Kidney tubule cell (primary cell): ENCODE results near the gene GALNT1.
A peak's percentile ranks its signal among the peaks of the same experiment; 100 is the strongest.
"Not testable (repeated sequence)": the region's sequence is repeated elsewhere in the genome, so short reads cannot be mapped to it uniquely, and the experiment has no call there.

Experiments
- DNase-seq: peaks from one replicate; pipeline ENCODE4 v3.0.0-alpha.2; 2018; ENCODE audit warnings: low spot score

The GALNT1 gene

GRCh38 chr18:35581546-35581897 lies at the start of gene GALNT1:
Gene GALNT1, plus strand, starts transcription at chr18:35581740. Its CDS starts 72,923 bp downstream, at chr18:35654663.
- DNase-seq: peak; percentile 30

- no peak for DNase-seq
Measured at GRCh38 chr18:35533916-35534405, 47.6 kb upstream of the GALNT1 start.

DNA sequence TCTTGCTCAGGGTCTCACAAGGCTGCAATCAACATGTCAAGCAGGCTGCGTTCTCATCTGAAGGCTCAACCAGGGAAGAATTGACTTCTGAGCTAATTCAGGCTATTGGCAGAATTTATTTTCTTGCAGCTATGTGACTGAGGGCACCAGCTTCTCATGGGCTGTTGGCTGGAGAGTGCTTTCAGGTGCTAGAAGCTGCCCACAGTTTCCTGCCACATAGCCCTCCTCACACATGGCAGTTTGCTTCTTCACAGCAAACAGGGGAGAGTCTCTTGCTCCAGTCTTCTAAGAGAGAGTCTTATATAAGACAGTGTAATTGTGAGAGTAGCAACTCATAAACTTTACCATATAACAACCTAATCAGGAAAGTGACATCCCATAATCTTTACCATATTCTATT lies 46.2 kb upstream of the GALNT1 start:
- no peak for DNase-seq

- DNase-seq: no peak
Measured at GRCh38 chr18:35542356-35542755, 39.2 kb upstream of the GALNT1 start.

DNA sequence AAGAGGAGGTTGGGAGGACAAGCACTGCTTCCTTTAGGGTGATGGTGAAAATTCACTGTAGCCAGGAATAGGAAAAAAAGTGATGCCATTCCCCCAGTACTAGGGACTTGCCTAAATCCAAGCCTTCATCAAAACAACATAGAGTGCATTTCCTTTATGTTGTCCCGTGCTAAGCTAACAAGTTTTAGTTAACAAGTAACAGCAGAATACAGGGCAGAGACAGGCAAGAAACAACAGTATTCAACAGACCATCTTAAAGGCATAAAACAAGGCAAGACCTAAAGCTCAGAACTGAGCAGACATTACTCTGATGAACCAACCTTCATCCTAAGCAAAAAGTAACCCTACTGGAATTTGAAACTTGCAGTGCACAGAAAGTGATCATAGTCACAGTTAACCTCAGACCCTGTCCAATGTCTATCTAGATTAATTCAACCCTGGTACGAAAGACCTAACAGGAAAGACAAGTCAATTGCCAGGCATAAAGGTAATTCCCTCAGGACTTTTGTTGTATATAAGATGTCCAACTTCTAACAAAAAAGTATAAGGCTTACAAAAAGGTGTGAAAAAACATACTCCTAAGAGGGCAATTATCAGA lies 34.4 kb upstream of the GALNT1 start:
- DNase-seq: peak; percentile 36

DNA sequence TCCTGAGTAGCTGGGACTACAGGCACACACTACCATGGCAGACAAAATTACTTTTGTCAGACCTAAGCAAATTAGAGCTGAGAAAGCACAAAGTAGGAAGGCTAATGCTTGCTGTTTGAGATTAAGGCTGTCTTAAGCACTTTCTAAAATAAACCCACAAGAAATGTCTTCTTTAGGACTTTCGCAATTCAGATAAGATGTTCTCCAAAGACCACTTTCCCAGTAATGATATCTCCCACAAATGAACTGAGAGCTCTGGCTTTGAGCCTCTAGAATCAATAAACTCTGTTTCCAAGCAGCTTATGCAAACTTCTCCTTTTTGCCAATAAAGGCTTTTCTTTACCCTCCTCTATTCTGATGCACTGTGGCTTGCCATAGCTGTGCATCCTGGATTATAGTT lies 32.0 kb upstream of the GALNT1 start:
- no peak for DNase-seq

DNA sequence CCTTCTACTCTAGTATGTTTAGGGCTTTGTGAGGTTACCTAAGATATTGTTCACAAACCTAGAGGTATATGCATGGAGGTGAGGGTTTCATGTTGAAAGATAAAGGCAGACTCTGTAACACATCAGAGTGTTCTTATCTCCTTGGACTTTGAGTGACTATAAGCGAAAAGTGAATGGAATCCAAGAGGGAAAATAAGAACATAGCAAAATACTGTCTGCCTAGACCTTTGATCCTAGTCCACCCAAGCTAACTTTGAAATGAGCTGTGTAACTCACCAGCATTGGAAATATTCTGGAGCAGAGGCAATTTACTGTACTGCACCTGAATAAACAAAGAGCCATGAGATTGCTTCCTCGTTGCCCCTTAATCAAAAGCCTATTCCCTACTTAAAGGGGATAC lies 28.2 kb upstream of the GALNT1 start:
- DNase-seq: no peak

GRCh38 chr18:35555538-35555937 lies 26.0 kb upstream of the GALNT1 start:
- not testable (repeated sequence) for DNase-seq

DNA sequence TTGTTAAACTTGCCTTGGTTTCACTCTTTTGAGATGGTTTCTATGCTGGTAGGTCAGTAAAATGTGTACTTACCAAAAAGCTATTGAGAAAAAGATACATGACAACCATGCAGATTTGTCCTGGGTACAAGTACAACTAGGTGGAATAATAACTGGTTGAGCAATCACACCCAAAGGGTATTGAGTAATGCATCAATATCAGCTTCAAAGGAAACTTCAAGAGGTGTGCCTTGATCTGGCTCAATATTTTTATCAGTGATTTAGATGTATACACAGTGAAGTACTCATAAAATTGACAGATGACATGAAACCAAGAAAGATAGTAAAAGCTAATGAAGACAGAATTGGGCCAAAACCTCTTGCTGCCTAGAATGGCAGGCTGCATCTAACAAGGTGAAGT lies 21.7 kb upstream of the GALNT1 start:
- DNase-seq: no peak

DNA sequence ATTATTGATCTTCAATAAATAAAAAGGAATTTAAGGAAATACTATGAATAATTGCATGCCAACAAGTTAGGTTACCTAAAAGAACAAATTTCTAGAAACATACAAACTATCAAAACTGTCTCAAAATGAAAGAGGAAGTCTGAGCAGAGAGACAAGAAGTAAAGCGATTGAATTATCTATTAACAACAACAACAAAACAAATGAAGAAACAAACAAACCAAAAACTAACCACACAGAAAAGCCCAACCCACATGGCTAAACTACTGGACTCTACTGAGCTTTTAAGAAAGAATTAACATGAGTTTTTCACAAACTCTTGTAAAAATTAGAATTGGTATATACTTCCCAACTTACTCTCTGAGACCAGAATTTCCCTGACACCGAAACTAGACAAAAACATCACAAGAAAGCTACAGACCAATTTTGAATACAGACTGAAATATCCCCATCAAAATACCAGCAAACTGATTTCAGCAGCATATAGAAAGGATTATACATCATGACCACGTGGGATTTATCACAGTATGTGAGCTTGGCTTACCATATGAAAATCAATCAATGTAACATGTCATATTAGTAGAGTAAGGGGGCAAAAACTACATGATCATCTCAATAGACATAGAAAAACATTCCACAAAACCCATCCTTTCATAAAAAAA lies 16.6 kb upstream of the GALNT1 start:
- no peak for DNase-seq

- DNase-seq: no peak
Measured at GRCh38 chr18:35566019-35566418, 15.5 kb upstream of the GALNT1 start.

DNA sequence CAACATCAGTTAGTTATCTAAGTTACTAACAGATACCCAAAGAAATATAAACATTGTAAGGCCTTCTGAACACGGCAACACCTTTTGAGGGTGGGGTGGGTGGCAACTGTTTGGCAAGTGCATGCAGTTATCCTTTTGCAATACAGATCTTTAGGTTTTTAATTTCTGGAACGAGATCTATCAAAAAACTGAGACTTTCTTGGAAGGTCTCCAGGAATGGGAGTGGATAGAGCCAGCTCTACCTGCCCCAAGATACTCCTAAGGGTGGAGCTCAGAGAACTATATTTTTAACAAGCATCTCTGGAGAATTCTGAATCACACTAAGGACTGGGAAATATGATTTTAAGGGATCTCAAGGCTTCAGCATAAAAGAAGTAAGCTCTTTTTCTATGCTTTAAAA lies 11.4 kb upstream of the GALNT1 start:
- no peak for DNase-seq

DNA sequence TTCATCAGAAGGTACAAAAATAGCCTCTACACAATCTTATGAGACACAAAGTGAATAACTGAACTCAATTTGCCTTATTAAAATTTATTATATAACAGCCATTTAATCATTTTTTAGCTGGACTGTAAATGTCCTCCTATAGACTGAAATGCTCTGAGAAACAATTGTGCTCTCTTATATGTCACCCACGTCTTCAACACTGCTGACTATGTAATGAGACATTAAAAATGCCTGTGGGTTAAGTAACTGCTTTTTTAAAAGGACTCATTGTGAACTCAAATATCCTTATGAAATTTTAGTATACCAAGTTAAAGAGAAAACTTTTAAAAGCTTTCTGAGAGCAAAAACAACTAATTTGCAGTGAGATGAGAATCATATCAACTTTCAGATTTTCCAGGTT lies 10.4 kb upstream of the GALNT1 start:
- no peak for DNase-seq

DNA sequence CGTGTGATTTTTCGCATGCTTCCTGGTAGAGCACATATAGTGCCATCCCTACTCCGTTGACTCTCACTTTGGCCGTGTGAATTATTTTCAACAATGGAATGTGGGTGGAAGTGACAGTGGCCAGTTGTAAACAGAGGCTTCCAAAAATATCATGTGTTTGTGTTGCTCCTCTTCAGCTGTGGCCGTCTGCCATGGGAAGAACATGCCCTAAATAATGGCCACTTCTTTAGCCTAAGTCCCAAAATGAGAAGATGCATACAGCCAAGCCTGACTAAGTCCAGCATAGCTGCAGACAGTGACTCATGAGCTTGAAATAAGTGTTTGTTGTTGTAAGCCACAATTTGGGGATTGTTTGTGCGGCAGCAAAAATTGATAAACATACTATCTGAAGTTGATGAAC lies 8.9 kb upstream of the GALNT1 start:
- no peak for DNase-seq

GRCh38 chr18:35573531-35573930 lies 8.0 kb upstream of the GALNT1 start:
- DNase-seq: no peak

DNA sequence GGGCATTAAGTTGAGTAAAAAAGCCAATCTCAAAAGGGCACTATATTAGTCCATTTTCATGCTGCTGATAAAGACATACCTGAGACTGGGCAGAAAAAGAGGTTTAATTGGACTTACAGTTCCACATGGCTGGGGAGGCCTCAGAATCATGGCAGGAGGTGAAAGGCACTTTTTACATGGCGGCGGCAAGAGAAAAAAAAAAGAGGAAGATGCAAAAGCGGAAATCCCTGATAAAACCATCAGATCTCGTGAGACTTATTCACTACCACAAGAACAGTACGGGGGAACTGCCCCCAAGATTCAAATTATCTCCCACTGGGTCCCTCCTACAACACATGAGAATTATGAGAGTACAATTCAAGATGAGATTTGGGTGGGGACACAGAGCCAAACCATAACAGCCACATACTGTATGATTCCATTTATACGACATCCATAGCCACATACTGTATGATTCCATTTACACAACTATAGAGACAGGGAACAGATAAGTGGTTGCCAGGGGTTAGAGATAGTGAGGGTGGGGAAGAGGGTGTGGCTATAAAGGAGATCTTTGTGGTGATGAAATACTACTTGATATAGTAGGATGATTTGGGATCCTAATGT lies 5.2 kb upstream of the GALNT1 start:
- not testable (repeated sequence) for DNase-seq

DNA sequence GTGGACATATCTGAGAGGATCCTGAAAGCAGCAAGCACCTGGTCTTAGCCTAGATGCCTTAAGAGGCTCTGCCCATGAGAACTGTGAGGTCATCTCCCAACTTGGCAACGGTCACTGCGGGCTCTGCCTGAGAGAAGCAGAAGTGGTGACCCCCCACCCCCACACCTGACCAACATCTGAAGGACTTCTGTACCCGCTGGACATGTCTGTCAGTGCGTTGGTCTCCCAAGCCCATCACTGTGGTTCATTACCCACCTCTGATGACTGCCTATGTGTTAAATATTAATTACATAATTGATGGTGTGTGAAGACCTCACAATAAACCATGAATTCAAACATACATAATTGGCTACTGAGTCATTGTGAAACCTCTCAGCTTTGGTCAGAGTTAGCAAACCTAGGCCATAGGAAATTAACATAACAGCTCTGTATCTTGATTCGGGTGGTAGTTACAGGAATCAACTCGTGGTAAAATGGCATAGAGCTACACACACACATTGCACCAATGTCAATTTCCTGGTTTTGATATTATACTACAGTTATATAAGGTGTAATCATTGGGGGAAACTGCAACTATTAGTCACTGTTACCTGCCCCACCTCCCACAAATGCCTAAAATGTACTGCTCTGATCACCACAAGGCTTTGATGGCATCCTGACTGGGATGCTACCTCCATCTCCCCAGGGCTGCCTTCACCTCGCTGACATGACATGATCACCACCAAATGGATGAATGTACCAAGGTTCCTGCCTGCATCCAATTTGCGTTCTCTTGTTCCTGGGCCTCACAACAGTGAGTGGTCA lies 4.3 kb upstream of the GALNT1 start:
- peak; percentile 100 for DNase-seq

- no peak for DNase-seq
Measured at GRCh38 chr18:35578481-35578880, 3.1 kb upstream of the GALNT1 start.

DNA sequence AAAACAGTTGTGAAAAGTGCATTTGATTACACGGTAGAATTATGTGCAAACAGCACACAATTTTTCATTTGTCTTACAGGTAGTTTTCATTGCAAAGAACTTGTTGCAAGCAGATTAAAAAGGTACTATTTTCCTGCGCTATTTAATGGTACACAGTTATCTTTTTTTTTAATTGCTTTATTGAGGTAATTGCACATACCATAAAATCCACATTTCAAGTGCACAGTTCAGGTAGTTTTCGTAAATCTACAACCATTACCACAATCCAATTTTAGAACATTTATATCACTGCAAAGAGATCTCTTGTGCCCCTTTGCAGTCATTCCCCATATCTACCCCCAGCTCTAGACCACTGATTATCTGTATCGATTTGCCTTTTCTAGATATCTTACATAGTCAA lies 2.6 kb upstream of the GALNT1 start:
- DNase-seq: no peak

DNA sequence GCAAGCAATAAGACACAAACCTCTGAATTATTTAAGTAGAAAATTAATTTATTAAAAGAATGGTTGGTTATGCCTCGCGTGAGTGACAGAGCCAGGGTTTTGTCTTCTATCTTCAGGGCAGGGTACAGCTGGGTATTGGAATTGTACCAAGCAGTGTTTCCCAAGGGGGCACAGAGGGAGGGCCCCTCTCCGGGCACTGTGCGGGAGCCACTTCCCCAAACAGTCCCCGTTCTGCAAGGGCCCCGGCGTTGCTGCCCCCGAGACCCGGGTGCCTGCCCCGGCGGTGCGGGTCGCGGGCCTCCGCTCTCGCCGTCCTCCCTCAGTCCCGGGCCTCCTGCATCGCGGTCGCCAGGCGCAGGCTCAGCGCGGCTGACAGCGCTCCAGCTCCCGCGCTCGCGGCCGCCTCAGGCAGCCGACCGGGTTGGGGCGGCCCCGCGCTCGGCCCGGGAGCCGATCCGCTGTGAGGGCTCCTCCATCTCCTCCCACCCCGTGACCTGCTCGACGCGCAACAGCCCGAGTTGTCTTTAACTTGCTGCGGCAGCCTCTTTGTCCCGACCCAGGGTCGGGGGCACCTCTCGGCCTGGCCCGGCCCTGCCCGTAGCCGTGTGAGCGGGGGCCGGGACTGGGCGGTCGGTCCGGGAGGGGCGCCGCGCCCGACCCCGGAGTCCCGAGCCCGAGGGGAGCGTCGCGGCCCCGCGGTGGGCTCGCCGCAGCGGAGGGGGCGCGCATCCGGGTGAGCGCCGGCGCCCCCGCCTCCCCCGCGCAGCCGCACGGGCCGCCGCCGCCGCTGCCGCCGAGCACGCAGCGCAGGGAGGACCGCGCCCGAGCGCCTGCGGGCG lies 620 bp upstream of the GALNT1 start:
- DNase-seq: peak; percentile 53

DNA sequence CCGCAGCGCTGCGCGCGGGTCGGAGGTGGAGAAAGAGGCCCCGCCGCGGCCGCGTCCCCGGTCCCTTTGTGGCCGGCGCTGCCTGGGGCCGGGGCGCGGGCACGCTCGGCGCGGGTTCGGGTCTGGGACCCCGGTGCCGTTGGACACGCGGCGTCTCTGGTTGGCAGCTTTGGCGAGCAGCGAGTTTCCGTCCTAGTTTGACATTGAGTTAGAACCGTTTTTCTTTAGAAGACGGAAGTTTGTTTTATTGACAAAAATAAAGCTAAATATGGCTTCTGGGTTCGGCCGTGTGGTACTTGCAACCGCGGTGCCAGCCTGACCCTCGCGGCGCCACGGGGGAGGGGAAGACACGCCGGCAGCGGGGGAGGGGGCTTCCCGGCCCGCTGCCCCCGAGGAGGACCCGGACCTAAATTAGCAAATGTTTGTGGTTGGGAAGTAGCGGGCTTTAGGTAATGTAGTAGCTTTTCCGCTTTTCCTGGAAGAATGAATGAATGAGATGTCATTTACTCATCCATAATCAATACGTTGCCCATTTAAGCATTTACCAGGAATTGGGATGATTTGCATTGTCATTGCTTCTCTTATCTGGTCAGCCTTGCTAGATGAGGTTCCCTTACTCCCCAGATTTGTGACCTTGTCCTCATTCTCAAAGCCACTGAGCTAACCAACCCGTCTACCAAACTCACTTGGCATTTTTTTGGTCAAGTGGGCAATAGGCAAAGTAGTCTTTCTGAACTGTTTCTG lies 530 bp downstream of the GALNT1 start:
- DNase-seq: peak; percentile 23
